HG03442 (cell line): Measurements from ENCODE around the gene PSME1.

Source experiments
- ATAC-seq: cut with Tn5 transposase; IDR thresholded peaks from one replicate; pipeline ENCODE4 v1.9.1; 2021; ENCODE audit warnings: mild to moderate bottlenecking, moderate library complexity; ENCODE audit not compliant: unreplicated experiment

PSME1 gene

DNA sequence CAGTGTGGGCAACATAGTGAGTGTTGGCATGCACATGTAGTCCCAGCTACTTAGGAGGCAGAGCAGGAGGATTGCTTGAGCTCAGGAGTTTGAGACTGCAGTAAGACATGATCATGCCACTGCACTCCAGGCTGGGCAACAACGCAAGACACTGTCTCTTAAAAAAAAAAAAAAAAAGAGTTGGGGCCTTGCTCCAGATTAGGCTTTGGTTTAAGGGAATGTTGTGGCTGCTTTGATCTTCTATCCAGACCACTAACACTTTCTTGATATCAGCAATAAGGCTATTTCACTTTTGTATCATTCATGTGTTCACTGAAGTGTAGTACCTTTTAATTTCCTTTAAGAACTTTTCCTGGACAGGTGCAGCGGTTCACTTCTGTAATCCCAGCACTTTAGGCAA lies 8.3 kb upstream of the PSME1 start:
- no peak for ATAC-seq

DNA sequence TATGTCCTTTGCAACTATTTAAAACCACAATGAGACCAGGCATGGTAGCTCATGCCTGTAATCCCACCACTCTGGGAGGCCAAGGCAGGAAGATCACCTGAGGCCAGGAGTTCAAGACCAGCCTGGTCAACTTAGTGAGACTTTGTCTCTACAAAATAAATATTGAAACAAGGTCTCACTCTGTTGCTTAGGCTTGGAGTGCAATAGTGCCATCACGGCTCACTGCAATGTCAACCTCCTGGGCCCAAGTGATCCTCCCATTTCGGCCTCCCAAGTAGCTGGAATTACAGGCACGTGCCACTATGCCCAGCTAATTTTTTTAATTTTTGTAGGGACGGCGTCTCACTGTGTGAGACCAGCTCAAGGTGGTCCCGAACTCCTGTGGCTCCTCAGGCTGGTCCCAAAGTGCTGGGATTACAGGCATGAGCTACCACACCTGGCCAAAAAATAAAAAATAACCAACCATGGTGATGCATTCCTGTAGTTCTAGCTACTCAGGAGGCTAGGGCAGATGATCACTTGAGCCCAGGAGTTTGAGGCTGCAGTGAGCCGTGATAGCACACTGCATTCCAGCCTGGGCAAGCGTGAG lies 6.5 kb upstream of the PSME1 start:
- ATAC-seq: no peak

DNA sequence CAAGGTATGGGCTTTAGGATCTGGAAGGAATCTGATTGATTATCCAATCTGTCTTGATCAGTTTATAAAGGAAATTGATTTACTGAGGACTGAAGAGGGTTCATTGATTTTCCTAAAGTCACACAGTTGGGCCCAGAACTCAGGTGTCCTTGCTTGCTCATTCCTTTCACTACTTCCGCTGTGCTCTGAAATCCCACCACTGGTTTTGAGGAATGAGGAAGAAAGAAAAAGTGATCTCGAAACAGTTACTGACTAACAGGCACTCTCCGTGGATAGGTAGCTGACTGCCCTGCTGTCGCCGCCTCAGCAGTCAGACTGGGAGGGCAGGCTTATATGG lies 5.6 kb upstream of the PSME1 start, which contains the start of gene FITM1:
FITM1 (plus strand) TSS at position 280 of the 337 bp plus-strand sequence. CDS start 905 bp downstream, outside the sequence.
- ATAC-seq: no peak

DNA sequence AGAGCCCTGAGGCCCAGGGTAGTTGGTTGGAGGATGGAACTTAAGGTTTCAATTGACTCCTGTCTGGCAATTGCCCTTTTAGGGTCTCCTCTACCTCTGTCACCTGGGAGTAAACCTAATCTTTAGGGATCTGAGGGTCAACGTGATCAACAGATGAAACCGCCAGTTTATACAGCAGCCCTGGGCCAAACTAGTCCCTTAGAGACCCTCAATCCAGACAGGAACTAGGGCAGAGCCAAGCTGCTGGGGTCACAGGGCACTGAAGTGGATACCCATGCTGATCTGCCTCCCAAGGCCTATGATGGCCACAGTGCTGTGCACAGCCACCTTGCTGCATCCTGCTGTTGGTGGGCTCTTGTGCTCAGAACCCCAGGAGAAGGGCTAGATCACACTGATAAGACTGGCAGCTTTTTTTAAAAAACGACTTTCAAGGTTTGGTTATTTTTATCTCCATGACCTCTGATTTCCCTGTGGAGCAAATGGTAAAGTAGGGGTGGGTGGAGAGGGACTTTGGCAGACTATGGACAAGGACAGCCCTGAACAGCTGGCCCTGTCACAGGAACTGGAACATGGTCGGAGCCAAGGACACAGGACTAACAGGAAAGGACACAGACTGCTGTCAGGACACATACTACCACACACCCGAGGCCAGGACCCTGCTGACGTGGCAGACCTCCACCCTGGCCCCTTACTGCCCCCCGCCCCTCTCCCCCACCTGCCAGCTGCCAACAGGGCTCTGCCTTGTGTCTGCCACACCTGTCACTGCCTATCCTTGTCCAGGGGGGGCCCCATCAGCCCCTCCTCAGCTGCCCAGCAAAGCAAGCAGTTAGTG lies 5.1 kb upstream of the PSME1 start:
- no peak for ATAC-seq

DNA sequence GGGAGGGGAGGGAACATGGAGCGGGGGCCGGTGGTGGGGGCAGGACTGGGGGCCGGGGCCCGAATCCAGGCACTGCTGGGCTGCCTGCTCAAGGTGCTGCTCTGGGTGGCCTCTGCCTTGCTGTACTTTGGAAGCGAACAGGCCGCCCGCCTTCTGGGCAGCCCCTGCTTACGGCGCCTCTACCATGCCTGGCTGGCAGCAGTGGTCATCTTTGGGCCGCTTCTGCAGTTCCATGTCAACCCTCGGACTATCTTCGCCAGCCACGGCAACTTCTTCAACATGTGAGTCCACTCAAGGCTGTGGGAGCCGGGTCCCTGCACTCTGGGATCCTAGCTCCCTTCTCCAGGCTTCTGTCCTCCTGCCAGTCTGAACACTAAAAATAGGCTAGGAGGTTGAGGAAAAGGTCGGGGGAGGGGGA lies 4.4 kb upstream of the PSME1 start:
- ATAC-seq: no peak

DNA sequence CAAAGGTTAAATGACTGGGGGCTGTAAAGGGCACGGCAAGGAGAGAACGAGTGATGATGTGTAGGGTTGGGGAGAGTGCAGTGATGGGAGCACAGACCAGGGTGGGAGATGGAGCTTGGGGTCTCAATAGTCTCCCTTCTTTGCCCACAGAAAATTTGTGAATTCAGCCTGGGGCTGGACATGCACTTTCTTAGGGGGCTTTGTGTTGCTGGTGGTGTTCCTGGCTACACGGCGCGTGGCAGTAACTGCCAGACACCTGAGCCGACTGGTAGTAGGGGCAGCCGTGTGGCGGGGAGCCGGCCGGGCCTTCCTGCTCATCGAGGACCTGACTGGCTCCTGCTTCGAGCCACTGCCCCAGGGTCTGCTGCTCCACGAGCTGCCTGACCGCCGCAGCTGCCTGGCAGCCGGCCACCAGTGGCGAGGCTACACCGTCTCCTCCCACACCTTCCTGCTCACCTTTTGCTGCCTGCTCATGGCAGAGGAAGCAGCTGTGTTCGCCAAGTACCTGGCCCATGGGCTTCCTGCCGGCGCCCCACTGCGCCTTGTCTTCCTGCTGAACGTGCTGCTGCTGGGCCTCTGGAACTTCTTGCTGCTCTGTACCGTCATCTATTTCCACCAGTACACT lies 3.8 kb upstream of the PSME1 start:
- no peak for ATAC-seq

DNA sequence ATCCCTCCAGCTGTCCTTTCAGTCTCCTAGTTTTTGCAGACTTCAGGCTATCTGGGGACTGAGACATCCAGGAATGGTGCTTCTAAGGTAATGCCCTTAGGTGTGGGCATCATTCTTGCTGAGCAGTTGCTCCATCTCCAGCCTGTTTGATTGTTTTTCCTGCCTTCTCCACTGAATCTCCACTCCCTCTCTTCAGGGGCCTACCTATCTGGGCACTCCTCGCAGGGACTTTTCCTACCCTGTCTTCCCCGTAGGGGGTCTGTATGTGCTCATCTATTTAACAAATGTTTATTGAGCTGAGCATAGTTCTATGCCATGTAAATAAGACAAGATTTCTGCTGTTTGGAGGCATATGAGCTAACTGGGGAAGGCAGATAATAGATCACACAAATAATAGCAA lies 3.0 kb upstream of the PSME1 start:
- no peak for ATAC-seq

DNA sequence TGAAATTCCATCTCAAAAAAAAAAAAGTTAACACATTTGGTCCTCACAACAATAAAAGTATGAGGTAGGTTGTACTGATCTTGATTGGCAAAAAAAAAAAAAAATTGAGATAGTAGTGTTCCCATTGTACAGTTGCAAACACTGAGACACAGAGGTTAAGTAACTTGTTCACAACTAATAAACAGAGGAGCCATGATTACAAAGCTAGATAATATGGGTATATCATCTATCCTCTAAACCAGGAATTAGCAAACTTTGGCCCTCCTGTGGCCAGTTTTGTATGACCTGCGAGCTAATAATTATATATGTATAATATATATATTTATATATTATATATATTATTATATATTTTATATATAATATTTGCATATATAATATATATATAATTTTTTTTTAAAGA lies 2.3 kb upstream of the PSME1 start:
- no peak for ATAC-seq

DNA sequence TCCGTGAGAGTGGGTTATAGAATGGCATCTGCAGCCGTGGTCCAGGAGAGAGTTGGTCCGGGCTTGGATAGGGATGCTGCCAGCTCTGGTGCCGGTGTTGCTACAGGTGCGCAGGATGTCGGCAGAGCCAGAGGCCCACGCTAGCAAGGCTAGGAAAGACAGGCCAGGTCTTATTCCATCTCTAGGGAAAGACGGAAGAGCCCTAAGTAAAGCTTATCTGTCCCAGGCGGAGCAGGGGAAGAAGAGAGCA lies 485 bp upstream of the PSME1 start:
- no peak for ATAC-seq

DNA sequence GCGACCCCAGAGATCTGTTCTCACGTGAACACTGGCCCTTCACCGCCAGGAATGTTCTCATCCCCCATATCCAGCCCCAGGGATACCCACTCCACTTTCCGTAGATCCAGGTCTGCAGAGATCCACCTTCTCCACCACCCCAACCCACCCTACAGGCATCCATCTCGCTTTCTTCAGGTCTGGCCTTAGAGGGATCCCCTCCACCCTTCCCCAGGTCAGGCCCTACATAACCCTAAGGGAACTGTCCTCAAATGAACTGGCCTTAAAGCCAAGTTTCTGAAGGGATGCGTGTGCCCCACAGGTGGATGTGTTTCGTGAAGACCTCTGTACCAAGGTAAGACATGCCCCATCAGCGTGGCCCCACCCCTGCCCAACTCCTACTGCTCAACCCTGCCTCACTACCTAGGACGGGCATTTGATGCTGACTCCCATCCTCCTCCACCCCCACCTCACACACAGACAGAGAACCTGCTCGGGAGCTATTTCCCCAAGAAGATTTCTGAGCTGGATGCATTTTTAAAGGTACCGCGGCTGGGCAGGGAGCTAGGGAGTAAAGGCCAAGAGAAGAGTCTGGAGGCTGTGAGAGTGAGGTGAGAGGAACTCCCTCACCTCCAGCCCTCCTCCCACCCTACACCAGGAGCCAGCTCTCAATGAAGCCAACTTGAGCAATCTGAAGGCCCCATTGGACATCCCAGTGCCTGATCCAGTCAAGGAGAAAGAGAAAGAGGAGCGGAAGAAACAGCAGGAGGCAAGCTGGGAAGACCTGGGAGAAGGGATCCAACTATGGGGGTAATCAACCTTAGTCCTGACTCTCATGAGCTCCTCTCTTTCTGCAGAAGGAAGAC lies 912 bp downstream of the PSME1 start:
- no peak for ATAC-seq

DNA sequence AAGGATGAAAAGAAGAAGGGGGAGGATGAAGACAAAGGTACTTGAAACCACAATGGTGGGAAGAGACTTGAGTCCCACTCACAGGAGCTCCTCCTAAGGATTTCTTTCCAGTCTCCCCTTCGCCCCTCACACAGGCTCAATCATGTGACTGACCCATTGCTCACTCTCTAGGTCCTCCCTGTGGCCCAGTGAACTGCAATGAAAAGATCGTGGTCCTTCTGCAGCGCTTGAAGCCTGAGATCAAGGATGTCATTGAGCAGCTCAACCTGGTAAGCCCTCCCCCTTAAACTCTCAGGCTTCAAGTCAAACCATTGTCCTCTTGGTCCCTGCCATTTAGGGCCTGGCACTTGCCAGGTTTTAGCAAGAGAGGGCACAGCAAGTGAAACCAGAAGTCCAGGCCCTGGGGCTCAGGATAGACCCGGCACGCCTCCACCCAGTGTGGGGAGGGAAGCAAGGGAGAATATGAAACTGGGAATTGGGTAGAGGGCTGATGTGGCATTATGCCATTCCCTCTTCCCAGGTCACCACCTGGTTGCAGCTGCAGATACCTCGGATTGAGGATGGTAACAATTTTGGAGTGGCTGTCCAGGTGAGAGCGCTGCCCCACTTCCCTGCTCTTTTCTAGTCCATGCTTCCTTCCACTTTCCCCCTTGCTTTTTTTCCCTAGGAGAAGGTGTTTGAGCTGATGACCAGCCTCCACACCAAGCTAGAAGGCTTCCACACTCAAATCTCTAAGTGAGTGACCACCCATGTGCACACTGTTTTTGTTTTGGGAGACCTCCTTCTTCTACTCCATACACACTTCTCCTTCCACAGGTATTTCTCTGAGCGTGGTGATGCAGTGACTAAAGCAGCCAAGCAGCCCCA lies 1.8 kb downstream of the PSME1 start:
- ATAC-seq: no peak

DNA sequence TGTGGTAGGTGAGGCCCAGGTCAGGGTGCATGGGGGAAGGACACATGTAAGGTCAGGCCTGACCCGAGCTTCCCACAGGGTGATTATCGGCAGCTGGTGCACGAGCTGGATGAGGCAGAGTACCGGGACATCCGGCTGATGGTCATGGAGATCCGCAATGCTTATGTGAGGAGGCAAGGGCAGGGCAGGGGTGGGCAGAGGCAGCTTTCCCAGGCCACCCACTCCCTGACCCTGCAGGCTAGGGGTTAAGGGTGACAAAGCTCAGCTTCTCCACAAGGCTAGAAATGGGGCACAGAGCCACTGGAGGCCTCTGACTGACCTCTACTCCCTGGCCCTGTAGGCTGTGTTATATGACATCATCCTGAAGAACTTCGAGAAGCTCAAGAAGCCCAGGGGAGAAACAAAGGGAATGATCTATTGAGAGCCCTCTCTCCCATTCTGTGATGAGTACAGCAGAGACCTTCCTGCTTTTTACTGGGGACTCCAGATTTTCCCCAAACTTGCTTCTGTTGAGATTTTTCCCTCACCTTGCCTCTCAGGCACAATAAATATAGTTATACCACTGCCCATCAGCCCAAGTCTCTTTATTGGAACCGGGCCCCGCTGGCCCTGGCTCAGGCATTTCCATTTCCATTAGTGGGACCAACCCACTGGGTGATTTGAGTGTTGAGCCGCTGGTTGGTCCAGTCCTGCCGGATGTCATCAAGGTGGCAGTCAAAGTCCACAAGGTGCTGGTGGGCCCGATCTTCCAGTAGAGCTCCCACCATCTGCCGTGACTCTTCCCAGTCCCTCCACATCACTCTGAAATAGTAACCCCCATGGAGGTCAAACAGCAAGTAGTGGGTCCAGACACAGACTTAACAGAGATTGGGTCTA lies 2.6 kb downstream of the PSME1 start:
- ATAC-seq: no peak

DNA sequence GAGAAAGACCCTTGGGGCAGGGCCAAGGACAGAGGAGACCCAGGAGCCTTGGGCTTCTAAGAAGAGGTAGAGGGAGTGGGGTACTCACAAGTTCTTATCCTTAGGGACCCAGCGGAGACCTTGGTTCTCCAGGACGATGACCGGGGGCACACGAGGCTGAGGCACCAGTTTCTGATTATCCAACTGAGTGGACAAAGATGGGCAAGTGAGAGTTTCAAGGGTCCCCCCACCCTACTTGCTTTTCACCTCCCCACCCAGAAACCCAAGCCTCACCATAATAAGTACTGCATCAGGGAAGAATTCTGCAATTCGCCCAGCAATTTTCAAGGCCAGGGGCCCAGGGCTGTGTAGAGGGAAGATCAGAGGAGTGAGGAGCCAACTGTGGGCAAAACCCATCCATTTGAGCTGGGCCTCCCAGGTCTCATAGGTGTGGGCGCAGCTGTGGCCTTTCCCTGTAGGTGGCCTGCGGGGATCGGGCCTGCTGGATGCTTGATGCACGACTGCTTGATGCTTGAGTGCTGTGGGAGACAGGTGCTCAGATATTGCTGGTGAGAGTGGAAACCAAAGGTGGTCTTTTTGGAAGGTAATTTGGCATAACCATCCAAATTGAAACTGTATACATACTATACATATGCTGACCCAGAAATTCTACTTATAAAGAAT lies 3.4 kb downstream of the PSME1 start:
- no peak for ATAC-seq

DNA sequence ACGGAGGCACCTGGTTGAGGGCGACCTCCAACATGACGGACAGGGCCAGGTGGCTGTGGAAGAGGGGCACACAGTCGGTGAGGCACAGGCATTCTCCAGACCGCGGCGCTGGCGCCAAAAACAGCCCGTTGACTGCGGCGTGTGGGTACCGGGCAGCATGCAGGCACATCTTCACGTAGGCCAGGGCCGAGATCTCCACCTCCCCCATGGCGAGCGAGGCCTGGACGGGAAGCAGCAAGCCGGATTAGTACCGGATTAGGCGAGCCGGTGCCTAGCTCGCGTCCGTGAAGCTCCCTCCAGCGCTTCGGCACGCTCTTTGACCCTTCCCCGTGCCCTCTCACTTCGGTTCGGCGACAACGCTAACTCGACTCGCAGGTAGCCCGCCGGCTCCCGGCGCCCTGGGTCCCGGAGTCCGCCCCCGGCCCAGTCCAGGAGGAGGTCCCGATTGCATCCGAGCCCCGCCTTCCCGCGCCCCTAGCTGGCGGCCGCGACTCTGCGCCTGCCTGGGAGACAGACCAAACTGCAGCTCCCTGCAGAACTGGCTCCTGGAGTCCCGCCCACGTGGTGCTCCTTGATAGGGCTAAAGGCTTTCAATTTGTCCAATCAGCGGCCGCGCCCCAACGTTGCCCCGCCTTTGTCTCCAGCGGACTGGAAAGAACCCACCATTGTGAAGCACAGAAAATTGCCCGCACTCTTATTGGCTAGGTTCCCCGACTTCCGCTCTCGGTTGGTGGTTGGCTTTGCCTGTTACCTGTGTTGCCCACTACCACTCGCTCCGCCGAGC lies 5.3 kb downstream of the PSME1 start, which contains the start of gene EMC9:
EMC9 (minus strand) TSS at position 495 of the 784 bp plus-strand sequence; CDS start at position 208, 287 bp downstream.
- ATAC-seq: peak; percentile 81

DNA sequence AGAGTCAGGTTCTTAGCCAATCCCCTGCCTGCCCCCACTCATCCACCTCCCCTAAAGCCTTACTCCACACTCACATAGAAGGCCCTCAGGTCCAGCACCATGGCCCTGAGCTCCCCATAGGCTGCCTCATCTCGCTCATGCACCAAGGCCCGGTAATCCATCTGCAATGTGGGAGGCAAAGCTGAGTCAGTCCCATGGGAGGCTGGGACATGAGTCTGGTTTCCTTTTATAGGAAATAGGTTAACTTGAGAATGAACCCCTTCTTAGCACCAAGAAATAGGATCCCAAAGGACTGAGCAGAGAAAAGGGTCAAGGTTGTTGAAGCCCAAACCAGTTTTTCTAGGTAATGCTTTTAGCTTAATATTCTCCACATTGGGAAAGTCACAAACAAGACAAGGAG lies 7.5 kb downstream of the PSME1 start:
- no peak for ATAC-seq

DNA sequence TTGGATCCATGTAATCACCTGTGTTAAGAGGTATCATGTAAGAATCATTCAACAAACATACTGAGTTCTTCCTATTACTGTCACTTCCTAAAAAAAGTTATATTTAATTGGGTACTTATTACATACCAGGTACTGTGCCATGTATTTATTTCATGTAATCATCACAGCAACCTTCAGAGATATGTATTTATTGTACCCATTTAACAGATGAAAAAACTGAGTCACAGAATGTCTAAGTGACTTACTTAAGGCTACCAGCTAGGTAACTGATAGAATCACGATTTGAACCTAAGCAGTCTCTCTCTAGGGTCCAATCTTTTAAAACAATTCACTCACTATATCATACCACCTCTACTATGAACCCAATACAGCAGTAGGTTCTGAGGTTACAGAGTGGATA lies 8.5 kb downstream of the PSME1 start:
- no peak for ATAC-seq

DNA sequence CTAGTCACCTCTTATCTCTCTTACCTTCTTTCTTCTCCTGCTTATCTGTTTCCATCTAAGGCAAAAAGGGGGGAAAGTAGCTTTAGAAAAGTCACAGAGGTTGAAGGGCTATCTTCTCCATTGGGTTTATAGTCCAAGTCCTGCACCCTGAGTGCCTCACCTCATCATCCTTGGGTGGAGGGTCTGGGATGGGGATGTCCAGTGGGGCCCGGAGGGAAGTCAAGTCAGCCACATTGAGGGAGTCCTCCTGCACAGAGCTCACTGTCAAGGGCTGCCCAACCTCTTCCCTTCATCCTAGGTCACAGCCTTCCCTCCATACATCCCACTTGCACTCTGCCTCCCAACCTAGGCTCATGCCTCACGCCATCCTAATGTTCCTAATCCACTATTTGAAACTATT lies 9.2 kb downstream of the PSME1 start:
- no peak for ATAC-seq
